HG03565 (cell line): ENCODE data around the gene LCP1.

Experiments
- ATAC-seq: cut with Tn5 transposase; IDR thresholded peaks from one replicate; pipeline ENCODE4 v1.9.1; 2021; ENCODE audit warnings: mild to moderate bottlenecking, moderate library complexity; ENCODE audit not compliant: unreplicated experiment

Gene LCP1

DNA sequence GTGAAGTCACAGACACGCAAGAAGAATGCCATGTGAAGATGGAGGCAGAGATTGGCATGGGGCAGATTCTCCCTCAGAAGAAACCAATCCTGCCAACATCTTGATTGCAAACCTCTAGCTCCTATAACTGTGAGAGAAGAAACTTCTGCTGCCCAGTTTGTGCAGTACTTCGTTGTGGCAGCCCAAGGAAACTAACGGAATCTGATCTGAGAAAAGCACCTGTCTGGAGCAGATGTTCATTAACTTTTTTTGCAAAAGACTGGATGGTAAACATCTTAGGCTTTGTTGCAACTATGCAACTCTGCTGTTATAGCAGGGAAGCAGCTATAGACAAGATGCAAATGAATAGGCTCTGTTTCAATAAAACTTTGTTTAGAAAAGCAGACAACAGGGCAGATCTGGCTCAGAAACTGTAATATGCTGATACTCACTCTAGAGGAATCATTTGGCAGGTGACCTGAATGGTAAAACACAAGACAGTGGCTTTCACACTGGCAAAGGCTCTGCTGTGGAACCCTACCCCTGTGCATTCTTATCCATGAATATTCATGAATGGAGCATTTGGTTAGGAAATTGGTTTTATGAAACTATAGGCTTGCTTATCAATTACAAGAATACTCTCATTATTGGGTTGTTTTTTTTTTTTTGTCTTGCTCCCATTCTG, 51.9 kb downstream of the LCP1 start:
- no peak for ATAC-seq

DNA sequence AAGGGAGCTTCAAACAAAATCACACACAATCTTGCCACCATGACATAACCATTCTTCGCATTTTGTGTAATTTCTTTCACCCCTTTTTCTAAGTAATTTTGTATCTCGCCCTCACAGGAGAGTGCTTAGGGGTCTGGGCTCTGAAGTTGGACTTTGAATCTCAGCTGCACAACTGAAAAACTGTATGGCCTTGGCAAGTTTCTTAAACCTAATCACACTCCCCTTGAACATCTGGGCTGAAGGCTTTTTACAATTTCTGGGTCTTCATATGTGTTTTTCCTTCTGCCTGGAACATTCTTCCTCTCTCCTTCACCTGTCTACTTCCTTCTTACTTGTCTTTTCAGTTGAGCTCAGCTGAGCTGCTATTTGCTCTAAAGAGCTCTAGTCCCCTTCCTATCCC, 52.9 kb downstream of the LCP1 start:
- ATAC-seq, result no peak

DNA sequence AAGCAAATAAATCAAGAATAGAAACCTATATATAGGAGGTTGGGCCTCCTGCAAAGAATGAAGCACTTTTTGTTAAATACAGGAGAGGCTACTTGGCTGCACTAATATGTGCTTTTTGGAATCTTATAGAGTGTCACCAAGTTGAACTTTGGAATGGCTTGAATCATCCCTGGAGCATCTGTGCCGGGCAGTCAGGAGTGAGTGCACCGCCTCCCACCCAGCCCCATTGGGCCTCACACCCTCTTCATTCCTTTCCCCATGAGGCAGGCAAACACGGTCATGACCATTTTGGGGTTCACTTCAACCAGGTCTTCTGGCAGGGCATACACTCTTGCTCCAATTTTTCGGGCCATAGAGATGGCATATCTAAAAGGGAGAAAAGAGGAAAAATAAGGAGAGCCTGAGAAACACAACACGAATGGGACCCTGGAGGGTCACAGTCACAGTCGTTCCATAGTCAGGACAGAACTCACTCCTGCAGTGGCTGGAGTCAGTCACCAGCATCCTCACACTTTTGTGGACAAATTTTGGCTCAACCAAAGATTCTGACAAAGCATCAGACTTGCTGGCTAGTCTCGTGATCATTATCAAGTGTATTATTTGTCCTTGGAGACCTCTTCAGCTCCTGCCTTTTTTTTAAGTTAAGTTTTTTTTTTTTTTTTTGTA, 54.5 kb downstream of the LCP1 start:
- no peak for ATAC-seq

- ATAC-seq, result peak; percentile 68
Observed at GRCh38 chr13:46126552-46127357, 55.2 kb downstream of the LCP1 start.

DNA sequence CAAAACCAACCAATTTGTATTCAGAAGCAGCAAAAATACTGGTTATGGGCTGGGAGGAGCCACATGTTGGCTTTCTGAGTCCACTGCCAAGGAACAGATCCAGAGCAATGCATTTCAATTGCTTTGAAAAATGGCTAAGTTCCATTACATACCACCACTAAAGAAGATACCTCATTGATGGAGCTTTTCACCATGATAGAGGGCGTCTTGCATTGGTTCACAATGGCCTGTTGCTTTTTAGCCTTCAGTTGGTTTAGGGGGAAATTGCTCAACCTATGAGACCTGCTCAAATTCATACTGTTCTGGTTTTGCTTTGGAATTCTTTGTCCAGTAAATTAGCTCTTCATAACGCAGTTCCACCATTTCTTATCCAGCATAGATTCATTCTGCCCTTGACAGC, 55.9 kb downstream of the LCP1 start:
- ATAC-seq, result no peak

- ATAC-seq, result no peak
Observed at GRCh38 chr13:46124967-46125933, 56.7 kb downstream of the LCP1 start.

DNA sequence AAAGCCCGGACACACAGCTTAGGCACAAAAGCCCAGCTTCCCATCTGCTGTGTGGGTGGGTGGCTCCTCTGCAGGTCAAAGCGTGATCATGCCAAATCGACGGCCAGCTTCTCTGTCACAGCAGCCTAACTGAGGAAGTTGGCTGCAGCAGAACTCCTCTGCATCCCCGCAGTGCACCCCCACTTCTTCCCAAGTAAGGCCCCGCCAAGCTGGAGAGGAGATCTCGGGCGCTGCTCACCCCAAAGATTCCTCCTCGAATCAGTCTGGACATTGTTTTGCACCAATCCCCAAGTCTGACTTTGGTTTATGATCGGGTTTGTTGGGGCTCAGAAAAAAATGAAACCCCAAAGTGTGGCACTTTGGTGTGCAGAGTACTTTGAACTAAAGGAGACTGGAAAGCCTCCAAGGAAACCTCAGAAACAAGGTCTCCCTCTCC, 57.4 kb downstream of the LCP1 start:
- ATAC-seq, result no peak

DNA sequence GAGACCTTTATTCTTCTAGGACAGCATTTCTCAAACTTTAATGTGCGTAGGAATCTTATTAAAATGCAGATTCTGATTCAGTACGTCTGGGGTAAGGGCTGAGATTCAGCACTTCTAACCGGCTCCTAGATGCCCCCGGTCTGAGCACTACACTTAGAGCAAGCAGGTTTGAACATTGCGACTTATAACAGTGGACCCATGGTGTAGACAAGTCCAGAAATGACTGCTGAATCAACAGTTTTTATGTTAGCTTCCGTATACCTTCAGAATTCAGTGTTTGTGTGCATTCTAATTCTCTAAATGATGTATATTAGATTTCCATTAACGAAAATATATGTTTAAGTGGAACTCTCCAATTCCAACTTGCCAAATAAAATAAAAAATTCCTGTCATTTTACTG, 59.7 kb downstream of the LCP1 start:
- ATAC-seq, result no peak

DNA sequence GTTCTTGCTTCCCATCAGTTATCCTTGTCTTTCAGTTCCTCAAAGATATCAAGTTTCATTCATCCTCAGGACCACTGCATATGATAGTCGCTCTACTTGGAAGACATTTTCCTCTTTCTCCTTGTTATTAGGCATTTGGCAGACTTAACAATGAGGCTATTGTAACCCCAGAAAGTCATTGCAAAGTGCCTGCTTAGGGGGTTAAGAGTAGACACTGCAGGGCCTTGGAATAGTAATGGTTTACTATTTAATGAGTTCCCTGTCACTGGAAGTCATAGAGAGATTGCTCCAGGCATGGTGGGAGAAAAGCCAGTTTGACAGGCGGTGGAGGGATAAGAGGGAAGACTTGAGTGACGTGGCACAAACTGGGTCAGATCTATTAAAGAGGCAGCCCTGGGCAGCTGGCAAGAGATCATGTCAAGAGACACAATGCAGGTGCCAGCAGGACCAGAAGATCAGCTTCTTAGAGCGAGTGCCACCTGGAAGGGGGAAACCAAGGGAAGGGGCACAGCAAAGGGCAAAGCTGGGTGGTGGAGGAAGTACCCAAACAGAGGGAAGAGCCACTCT, 60.3 kb downstream of the LCP1 start:
- no peak for ATAC-seq

DNA sequence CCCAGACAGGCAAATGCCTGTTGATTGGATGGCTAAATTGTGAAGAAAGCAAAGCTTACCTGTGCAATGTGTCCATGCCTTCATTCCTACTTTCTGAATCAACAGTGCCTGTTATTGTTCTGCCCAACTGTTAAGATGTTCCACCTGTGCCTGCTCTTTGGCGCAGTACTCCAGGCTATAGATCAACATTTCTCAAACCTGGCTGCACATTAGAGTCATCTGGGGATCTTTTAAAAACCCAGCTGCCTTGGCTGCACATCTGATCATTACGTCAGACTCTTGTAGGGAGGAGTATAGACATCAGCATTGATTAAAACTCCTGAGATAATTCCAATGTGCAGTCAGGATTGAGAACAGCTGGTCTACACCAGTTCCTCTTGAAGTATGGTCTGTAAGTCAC, 60.9 kb downstream of the LCP1 start:
- no peak for ATAC-seq

DNA sequence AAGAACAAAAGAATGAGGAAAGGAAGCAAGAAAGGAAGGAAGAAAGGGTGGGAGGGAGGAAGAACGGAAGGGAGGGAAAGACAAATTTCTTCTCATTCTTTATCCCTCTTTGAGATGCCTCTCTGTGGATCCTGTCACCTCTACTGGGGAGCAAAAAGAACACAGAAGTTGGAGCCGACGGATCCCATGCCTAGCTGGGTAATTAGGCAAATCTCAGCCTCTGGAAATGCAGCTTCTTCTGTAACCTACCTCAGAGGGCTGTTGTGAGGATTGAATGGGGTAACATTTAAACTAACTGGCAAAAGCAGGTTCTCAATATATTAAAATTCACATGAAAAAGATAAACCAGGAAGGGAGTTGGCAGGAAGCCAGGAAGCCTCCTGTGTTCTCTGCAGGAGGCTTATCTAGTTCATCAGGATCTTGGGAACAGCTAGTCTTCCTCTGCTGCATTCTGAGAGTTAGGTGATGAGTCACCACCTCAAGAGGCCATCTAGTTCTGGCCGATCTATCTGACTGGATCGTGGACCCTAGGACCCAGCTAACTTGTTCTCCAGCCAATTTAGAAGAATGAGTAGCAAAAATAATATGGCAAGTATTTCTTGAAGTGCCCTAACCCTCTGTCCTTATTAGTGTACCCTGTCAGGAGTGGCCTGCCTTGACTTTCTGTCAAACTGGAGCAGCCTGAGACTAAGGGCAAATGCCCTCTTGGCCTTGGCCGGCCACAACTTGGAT, 61.9 kb downstream of the LCP1 start:
- ATAC-seq, result no peak

GRCh38 chr13:46116653-46117502, 65.1 kb downstream of the LCP1 start:
- ATAC-seq, result no peak

GRCh38 chr13:46114613-46115012, 67.4 kb downstream of the LCP1 start:
- no peak for ATAC-seq

- no peak for ATAC-seq
Observed at GRCh38 chr13:46113596-46113995, 68.4 kb downstream of the LCP1 start.

DNA sequence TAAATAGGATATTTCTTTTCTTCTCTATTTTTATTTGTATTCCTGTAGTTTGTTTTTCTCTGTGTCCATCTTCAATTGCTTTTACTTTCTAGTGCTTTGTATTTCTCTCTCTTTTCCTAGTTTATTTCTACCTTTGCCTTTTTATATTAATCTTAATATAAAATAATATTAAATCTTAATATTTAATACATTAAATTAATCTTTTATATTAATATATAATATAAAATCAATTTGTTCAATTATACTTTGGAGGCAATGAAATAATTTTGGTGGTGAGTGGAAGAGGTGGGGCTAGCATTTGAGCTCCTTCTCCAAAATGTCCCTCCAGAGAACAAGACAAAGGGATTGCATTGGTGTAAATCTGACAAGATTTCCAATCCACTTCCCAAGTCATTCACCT, 70.8 kb downstream of the LCP1 start:
- no peak for ATAC-seq

GRCh38 chr13:46109451-46109850, 72.5 kb downstream of the LCP1 start:
- no peak for ATAC-seq

- no peak for ATAC-seq
Observed at GRCh38 chr13:46106839-46107371, 75.1 kb downstream of the LCP1 start.

GRCh38 chr13:46104868-46105267, 77.1 kb downstream of the LCP1 start, which contains the start of gene CPB2:
CPB2 (minus strand) TSS chr13:46105033; CDS start chr13:46105009, 24 bp downstream.
- ATAC-seq, result no peak
